Amygdala (tissue), 56 donors: ENCODE measurements around the gene DNAH9.
A peak's percentile ranks its signal among the peaks of the same experiment; 100 is the strongest.

Experiments used
- DNase-seq, 56 donors: peaks; one replicate each; lab custom pipeline; 2025; lab: John Stamatoyannopoulos, UW

Gene DNAH9

DNA sequence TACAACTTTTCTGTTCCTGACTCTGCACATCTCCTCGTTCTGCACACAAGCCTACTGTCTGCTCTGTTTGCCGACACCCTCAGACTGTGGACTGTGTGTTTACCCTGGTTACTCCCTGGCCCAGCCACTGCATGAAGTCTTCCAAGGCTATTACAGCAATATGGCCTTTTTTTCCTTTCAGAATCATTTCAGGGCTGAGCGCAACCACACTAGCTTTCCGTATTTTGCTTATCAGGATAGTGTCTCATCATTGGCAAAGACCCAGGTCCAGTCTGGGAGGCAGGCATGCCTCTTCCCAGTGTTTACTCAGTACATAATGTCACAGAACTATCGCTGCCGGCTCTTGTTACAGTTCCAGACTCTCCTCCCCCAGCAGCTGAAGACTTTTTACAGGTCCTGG, 10.1 kb downstream of the DNAH9 start:
- peak in 5 of 56 donors; percentile 6 to 28 (median 15) for DNase-seq

DNA sequence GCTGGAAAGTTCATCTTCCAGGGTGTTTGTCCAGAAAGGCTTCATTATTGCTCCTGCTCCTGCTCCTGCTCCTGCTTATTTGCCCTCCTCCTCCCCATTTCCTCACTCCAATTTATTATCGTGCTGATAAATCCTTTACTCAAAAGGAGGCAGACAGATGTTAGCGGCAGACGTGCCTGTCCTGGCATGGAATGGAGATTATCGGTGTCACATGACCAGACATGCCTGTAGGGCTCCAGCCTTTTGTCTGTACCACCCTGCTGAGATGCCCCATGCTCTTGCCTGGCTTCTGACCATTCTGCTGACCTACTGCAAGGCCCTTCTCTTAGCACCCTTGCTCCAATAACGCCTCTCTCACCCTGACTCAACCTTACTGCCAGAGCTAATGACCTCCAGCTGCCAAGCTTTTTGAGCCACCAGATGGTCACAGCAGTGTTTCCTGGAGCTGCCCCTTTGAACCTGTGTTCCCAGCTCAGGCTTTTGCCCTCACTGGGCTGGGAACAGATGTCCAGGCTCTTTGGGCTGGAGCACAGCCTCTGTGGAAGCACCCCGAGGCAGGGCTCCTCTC, 12.8 kb downstream of the DNAH9 start:
- no peak for DNase-seq

DNA sequence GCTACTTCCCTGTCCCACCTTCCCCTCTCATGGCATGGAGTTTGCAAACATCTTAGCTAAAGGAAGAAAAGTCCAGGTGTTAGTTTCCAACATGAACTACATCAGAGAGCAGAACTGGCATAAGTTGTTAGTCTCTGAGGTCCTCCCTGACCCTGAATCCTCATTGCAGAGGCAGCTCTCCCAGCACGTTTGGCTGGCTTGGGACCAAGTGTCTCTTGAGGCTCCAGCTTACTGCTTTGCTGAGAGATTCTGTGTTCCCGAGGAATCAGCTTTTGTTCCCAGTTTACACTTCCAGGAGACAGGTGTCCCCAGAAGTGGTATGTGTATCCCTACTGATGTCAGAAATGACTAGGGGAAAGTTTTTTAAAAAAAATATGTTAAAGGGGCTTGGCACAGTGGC, 14.7 kb downstream of the DNAH9 start:
- DNase-seq: no peak

DNA sequence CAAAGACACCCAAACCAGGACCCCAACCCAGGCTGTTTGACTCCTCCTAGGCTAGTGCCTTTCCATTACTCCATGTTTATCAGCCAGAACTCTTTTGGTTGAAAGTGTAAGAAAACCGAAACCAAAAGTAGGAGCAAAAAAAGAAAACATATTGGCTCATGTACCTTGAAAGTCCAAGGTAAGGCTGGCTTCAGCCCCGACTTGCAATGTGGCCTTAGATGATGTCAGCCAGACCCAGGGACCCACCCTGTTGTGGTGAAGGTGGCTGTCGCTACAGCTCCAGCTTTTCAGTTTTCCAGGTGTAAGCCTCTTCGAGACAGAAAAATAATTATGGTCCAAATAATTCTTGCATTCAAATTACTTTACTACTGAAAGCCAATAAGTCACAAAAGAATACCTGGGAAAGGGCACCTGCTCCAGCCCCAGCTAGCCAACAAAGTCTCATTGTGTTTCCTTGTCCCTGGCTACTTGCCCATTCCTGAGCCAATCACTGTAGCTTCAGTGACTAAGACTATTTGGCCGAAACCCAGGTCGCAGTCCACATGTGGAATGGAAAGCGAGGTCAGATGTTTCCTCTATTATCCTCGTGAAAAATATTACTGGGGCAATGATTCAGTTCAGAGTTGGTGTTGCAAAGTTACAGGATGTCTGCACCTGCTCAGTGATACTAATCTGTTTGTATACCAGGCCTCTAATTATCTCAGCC, 20.7 kb downstream of the DNAH9 start:
- DNase-seq: peak in 2 of 56 donors; percentile 19 to 40

DNA sequence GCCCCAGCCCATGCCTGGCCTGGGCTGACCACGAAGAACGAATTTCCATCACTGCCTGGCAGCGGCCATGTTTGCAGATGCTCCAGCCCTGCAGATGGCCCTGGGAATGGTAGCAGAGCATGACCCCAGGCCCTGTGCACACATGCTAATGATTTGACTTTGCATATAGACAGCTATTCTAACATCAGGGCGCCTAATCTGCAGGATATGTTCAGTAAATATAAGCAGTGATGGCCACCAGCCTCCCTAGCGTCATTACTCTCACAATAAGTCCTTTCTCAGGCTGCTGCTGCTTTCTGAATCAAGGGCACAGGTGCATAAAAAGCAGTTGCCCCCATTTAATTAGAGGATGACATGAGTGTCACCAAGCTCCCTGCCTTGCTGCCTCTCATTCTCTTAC, 24.2 kb downstream of the DNAH9 start:
- DNase-seq: no peak

DNA sequence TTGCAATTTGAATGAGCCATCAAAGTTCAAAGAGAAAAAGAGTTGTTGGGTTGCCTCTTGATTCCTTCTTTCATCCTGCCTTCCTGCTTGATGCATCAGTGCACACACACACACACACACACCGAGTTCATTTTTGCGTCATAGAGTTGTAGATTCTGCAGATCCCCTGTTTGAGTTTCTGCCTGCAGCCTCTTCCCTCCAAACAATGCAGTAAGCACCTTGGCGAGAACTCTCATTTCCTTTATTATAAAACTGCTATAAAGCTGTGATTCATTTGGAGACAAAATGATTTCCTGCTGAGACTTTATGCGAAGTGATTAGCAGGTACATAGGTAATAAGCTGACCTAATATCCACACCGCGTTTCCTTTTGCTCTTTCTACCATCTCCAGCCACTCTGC, 26.7 kb downstream of the DNAH9 start:
- DNase-seq: no peak

DNA sequence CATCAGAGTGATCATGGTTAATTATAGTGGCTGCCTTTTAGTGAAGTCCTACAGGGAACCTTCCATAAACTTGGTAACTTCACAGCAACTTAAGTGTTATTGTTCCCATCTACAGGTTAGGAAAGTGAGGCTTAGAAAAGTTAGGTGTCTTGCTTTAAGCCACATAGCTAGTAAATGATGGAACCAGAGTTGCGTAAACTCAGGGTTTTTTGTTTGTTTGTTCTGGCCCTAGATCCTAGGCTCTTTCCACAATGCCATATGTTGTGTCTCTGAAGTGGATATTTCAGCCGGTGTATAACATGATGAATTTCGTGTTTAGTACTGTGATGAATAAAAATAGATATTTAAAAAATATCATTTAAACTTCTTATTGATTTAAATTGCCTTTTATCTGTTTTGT, 27.6 kb downstream of the DNAH9 start:
- no peak for DNase-seq

DNA sequence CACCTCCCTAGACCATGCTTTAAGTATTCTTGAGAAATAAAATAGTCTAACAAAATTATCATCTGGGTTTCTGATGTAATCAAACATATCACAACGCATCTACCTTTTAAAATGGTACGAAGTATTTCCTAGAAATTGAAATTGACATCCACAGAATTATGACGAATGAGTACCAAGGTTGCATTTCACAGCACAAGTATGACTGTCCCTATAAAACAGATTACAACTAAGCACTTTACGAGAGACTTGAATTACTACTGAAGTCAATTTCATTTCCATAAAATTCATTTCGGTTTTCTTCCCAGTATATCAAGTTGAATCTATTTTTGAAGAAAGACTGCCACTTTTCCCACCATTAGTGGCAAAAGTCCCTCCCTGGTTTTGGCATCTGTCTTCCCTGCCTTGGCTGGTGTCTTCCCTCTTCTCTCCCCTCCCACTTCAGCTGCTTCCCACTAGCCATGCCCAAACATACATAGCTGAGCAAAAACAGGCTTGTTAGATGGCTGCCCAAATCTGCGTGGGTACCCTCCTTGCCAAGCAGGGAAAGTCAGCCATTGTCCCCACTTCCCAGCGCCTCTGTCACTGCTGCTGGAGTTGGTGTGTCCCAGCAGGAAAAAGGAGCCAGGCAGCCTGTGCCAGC, 29.2 kb downstream of the DNAH9 start:
- peak in 1 of 56 donors; percentile 4 for DNase-seq

DNA sequence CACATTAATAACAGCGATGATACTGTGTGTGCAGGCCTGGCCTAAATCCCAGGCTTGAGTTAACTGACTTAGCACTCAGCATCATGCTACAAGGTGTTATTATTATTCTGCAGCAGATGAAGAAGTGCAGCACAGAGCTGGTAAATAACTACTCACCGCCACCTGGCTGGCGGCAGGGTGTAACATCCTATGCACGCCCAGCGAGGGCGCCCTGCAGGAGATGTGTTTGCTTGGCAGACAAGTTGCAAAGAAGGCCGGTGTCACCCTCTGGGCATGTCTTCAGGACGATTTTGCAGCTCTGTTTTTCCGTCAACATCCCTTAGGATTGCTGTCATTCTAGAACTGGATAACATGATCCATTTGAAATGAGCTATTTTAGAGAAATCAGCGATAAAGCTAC, 30.1 kb downstream of the DNAH9 start:
- peak in 2 of 56 donors; percentile 9 to 16 for DNase-seq

DNA sequence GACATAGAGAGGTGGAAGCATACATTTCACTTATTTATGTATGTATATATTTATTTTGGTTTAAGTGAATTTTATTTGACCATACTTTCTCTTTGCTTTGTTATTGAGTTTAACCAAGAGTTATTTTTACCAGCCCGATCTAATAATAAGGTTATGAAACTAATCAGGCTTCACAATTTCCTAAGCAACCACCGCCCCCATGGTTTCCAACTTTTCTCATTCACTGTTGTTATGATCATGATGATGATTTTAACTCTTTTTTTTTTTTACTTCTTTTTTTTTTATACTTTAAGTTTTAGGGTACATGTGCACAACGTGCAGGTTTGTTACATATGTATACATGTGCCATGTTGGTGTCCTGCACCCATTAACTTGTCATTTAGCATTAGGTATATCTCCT, 30.6 kb downstream of the DNAH9 start:
- DNase-seq: peak in 1 of 56 donors; percentile 10

DNA sequence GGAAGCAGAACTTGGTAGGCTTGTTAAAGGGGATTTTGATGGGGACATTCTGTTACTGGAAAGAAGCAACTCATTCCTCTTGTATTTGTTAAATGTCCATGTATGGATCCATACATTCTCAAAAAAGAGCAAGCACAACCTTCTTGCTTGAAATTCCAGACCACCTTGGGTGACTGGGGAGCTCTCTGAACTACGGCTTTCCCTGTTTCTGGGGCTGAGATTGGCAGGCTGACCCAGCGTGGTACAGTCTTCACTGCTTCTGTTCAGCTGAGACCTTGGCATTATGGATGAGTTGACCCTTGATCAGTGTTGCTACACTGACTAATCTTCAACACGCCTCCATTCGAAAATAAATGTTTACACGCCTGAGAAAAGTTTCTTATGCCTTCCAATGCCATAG, 38.5 kb downstream of the DNAH9 start:
- no peak for DNase-seq

DNA sequence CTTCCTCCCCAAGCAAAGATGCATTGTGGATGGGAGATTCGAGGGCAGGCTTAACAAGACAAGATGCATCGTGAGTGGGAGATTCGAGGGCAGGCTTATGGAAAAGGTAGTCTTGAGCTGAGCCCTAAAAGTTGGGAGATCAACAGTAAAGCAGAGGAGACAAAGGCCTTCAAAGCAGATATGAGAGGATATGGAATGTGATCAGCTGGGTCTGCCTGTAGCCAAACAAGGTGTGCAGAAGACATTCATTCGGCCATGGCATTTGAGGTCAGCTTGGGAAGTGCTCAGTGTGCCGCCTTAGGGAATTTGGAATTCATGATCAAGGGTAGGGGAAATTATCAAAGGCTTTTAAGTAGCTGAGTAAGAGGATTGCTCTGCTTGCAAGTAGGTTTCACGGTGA, 39.5 kb downstream of the DNAH9 start:
- DNase-seq: no peak

DNA sequence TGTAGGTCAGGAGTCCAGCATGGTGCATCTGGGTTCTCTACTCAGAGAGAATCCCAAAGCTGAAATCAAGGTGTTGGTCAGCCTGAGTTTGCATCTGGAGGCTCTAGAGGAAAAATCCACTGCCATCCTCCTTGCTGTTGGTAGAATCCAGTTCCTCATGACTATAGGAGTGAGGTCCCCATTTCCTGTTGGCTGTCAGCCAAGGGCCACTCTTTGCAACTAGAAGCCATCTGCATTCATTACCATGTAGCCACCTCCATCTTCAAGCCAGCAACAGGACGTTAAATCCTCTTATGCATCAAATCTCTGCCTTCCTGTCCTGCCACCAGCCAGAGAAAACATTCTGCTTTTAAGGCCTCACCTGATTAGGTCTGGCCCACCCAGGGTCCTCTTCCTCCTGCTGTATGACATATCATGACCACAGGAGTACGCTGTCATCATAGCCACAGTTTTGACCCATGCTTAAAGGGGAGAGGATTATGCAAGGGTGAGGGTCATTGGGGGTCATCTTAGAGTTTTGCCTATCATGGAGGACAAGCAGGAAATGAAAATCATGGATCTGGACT, 40.5 kb downstream of the DNAH9 start:
- DNase-seq: no peak

DNA sequence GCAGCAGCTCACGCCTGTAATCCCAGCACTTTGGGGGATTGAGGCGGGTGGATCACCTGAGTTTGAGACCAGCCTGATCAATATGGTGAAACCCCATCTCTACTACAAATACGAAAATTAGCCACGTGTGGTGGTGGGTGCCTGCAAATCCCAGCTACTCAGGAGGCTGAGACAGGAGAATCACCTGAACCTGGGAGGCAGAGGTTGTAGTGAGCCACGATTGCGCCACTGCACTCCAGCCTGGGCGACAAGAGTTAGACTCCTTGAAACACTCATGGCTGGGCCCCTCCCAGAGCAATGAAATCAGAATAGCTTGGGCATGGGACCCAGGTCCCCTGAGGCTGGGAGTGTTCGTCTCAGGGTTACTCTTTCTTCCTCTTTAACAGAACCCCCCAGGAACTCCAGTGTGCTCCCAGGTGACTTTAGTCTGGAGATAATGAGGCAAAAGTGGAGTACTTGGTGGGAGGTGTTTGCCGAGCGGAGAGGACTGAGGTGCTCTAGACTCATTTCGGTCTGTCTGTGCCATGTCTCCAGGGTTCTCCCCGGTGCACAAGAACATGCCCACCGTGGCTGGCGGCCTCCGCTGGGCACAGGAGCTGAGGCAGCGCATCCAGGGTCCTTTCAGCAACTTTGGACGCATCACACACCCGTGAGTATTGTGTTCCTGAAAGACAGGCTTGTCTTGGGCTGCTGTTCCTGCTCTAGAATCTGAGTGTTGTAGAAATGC, 41.6 kb downstream of the DNAH9 start:
- no peak for DNase-seq

DNA sequence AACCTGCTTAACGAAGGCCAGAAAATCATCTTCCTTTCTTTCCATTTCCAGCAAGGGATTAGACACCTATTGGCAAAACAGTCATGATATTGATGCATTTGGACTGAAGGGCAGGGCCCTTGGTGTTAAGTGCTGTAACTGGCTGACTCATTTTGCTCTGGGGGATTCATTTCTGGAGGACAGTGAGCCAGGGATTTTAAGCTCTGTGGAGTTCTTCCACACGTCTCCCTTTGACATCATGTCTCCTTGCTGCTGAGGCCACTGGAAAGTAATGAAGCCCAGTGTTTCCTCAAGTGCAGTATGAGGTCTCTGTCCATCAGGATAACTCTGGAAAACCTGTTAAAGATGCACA, 42.2 kb downstream of the DNAH9 start:
- no peak for DNase-seq

DNA sequence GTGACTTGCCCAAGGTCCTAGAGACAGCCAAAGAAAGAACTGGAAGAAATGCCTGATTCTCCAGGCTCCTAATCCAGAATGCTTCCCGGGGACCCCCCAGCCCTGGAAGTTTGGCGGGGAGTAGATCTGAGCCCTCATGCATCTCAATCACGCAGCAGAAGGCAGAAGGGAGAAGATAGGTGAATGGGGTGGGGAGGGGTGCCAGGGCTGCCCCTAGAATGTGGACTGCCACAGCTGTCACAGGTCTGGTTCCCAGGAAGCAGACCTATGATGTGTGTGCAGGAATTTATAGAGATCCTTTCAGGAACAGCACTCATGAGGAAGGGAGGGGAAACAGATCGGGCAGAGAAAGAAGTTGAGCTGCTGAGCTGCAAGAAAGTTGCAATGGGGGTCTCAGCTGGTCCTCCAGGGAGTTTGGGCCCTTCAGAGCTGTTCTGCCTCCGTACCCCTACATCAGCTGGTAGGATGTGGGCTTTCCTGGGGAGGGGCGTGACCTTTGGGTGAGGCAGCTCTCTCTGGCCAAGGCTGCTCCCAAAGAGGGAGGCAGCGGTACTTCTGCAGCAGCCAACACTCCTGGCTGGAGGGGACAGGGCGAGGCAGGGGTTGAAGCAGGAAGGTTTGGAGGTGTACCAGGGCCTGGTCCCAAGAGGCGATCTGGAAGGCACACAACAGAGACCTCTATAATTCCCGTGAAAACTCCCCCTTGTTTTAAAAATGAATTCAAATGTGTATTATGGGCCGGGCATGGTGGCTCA, 43.4 kb downstream of the DNAH9 start:
- DNase-seq: no peak

DNA sequence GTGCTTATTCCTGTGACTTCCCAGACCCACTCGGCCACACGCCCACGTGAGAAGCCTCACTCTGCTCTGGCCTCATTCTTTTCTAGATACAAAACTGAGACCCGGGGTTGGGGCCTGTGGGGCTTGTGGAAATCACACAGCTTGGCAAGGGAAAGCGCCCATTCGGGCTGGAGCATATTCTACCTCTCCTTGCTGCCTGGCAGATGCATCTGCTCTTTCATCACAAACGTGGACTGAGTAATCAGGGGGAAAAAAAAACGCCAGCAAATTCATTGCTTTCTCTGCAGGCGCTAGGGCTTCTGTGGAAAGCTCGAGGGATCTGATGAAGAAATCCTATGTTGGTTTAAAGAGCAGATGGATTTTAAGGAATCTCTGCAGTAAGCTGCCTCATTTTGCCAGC, 44.4 kb downstream of the DNAH9 start:
- DNase-seq: peak in 4 of 56 donors; percentile 3 to 30 (median 12)

DNA sequence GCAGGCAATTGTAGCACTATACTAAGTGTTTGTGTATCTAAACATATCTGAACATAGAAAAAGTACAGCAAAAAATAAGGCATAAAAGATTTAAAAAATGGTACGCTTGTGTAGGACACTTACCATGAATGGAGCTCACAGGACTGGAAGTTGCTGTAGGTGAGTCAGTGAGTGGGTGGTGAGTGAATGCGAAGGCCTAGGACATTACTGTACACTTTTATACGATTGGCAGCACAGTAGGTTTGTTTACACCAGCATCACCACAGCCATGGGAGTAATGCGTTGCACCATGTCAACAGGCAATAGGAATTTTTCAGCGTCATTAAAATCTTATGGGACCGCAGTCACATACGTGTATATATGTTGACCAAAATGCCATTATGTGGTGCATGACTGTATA, 45.6 kb downstream of the DNAH9 start:
- no peak for DNase-seq

DNA sequence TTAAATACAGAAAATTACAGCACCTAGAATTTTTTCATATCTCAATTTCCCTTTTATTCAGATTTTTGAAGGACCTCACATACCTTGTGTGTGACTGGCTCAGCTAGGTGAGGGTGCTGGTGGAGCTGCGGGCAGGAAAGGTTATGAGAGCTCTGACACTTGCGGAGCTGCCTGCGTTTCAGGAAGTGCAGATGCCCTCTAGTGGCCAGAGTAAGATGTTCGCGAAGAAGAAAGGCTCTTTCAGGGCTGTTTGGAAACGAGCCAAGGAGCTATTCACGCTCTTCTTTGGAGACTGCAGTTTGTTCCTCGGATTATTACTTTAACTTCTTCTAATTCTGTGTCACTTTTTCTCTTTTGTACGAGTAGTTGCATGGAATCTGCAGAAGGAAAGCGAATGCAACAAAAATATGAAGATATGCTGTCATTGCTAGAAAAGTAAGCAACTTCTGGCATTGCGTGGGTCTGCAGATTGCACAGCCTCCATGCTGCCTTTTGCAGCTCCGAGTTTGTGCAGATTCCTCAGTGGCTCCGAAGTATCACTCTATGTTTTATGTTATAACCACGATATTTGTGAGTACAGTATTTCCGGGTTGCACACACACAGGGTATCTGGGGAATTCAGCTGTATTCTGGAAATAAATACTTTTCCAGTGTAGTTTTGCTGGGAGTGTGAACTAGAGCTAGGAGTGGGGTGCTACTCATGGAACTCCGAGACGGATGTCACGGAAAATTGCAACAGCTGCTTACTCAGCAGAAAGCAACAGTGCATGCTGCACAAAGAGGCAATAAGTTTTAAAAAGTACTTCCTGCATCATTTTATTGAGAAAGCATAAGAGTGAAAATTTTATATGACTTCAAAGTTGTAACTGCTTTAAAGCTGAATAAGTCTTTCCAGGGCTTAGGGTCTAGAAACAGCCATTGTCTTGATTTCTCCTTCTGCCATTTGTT, 46.3 kb downstream of the DNAH9 start:
- peak in 52 of 56 donors; percentile 2 to 85 (median 48) for DNase-seq
